K562 (cell line): ENCODE results near the gene DNASE1L2. TPM values are rescaled to one million over a fixed set of nuclear protein-coding genes. Genes with fewer than 3 reads are reported as not detected.
"Not testable (repeated sequence)": the region's sequence is repeated elsewhere in the genome, so short reads cannot be mapped to it uniquely, and the experiment has no call there.

Experiments used
- ATAC-seq: fragments of 200-7000 bp; cut with Tn5 transposase; 3 replicates; pipeline ENCODE4 v1.9.1; 2020; ENCODE audit warnings: moderate library complexity
- BruUV-seq: library from RNA; stranded (reverse); fragments of 400-500 nt; replicated peaks from 2 replicates; lab custom pipeline; 2021; lab: Mats Ljungman, UMichigan
- CTCF ChIA-PET: fragments of 300-600 bp; formaldehyde crosslinking; extraction: SDS; loops from one replicate; lab custom pipeline; 2021; ENCODE audit warnings: low intra/inter-chr PET ratio; lab: Yijun Ruan, JAX
- POLR2A ChIA-PET: fragments of 300-600, 350-650 bp; sonication (Branson Sonifier 250); formaldehyde crosslinking; extraction: SDS; loops from one replicate; lab custom pipeline; 2021; ENCODE audit warnings: antibody characterized with exemption, inconsistent platforms; lab: Yijun Ruan, JAX
- DNase-seq, 4 experiments: peaks; one replicate each; pipeline versions ENCODE4 v3.0.0 to v3.0.0-alpha.2; 2011 to 2018; ENCODE audit warnings: low spot score in 3 of 4, mixed read lengths in 3 of 4; ENCODE audit errors: extremely low read depth in 1 of 4
- FAIRE-seq: peaks from 2 replicates; lab custom pipeline; 2011; peaks lifted over from hg19 to GRCh38; lab: Jason Lieb, UNC
- H2AFZ ChIP-seq: 2 replicates; pipeline ENCODE4 v1.6.0; 2011; ENCODE audit warnings: low read depth, low read length, control low read depth, inconsistent platforms
- H3K27ac ChIP-seq: fragments of 200-600 bp; 3 replicates; pipeline ENCODE4 v1.8.0; 2011; ENCODE audit warnings: low read depth, mild to moderate bottlenecking, control low read depth, inconsistent platforms, low read length, moderate library complexity, mixed read lengths; ENCODE audit errors: extremely low read depth
- H3K27me3 ChIP-seq, 2 experiments: fragments of 300-600 bp in 1 of 2; 2 replicates in 1 of 2; 3 replicates in 1 of 2; pipeline versions ENCODE4 v1.6.0 to v1.8.0; 2011; ENCODE audit warnings: inconsistent platforms in 2 of 2, low read length in 2 of 2, mild to moderate bottlenecking in 1 of 2, mixed read lengths in 1 of 2, moderate library complexity in 1 of 2; ENCODE audit not compliant: control insufficient read depth in 2 of 2, insufficient read depth in 2 of 2
- H3K36me3 ChIP-seq: fragments of 300-600 bp; 3 replicates; pipeline ENCODE4 v1.8.0; 2011; ENCODE audit warnings: mild to moderate bottlenecking, low read length, inconsistent platforms; ENCODE audit not compliant: control insufficient read depth, insufficient read depth
- H3K4me1 ChIP-seq, 2 experiments: fragments of 200-600 bp in 1 of 2; replicated peaks in 1 of 2; 2 replicates in 1 of 2; 3 replicates in 1 of 2; pipeline versions ENCODE4 v1.5.1 to v1.8.0; 2011; ENCODE audit warnings: inconsistent platforms in 2 of 2, low read length in 2 of 2, mild to moderate bottlenecking in 1 of 2, mixed read lengths in 1 of 2, moderate library complexity in 1 of 2; ENCODE audit not compliant: control insufficient read depth in 2 of 2, insufficient read depth in 2 of 2
- H3K4me2 ChIP-seq: 2 replicates; pipeline ENCODE4 v1.6.1; 2011; ENCODE audit warnings: low read length, control low read depth, inconsistent platforms, mixed read lengths; ENCODE audit not compliant: insufficient read depth
- H3K4me3 ChIP-seq: fragments of 200-600 bp; sonication (generic), shearing (Covaris generic); 2 replicates; pipeline ENCODE4 v1.5.1; 2016; ENCODE audit warnings: control low read depth, inconsistent platforms
- H3K79me2 ChIP-seq: fragments of 200-600 bp; 3 replicates; pipeline ENCODE4 v1.8.0; 2011; ENCODE audit warnings: low read length, inconsistent platforms; ENCODE audit not compliant: control insufficient read depth, insufficient read depth
- H3K9ac ChIP-seq, 2 experiments: 2 replicates each; pipeline versions ENCODE4 v1.6.0 to v1.6.1; 2011; ENCODE audit warnings: low read depth in 2 of 2, low read length in 2 of 2, control low read depth in 1 of 2, inconsistent platforms in 1 of 2, mild to moderate bottlenecking in 1 of 2, mixed read lengths in 1 of 2; ENCODE audit not compliant: insufficient read depth in 1 of 2
- H3K9me1 ChIP-seq: one replicate; pipeline ENCODE4 v1.6.0; 2011; ENCODE audit warnings: inconsistent platforms, mild to moderate bottlenecking, low read length, moderate library complexity; ENCODE audit not compliant: control insufficient read depth, insufficient read depth
- H3K9me3 ChIP-seq: replicated peaks from 2 replicates; pipeline ENCODE4 v1.5.1; 2011; ENCODE audit warnings: low read depth, low read length, inconsistent platforms; ENCODE audit not compliant: control insufficient read depth, insufficient read depth
- H4K20me1 ChIP-seq: replicated peaks from 2 replicates; pipeline ENCODE4 v1.6.1; 2011; ENCODE audit warnings: low read length, inconsistent platforms, mixed read lengths; ENCODE audit not compliant: control insufficient read depth, insufficient read depth
- BRCA1 ChIP-seq, 2 experiments: fragments of 450-650 bp in 1 of 2; sonication (generic) in 1 of 2; formaldehyde crosslinking in 1 of 2; IDR thresholded peaks; 2 replicates each; pipeline versions ENCODE4 v1.5.0 to v1.6.1; 2017 to 2020; ENCODE audit warnings: mild to moderate bottlenecking in 1 of 2, missing genetic modification reagents in 1 of 2
- ETV5 ChIP-seq: sonication (generic); formaldehyde crosslinking; IDR thresholded peaks from 2 replicates; pipeline ENCODE4 v1.4.0; 2020; ENCODE audit warnings: low read depth, mild to moderate bottlenecking, missing genetic modification reagents
- HNRNPL ChIP-seq: fragments of 200-400 bp; formaldehyde crosslinking; IDR thresholded peaks from 2 replicates; pipeline ENCODE4 v1.6.1; 2017; ENCODE audit warnings: low read depth, mild to moderate bottlenecking, low read length
- MYBL2 ChIP-seq, 2 experiments: fragments of 450-650 bp in 1 of 2; sonication (generic) in 1 of 2; formaldehyde crosslinking in 1 of 2; IDR thresholded peaks; 2 replicates each; pipeline versions ENCODE4 v1.6.1 to v1.8.1; 2017 to 2022; ENCODE audit warnings: borderline replicate concordance in 1 of 2, inconsistent platforms in 1 of 2, low read depth in 1 of 2, mild to moderate bottlenecking in 1 of 2, missing genetic modification reagents in 1 of 2, moderate library complexity in 1 of 2
- RBM25 ChIP-seq: fragments of 200-400 bp; formaldehyde crosslinking; IDR thresholded peaks from 2 replicates; pipeline ENCODE4 v1.6.1; 2018; ENCODE audit warnings: low read length, low read depth, moderate library complexity; ENCODE audit not compliant: severe bottlenecking
- ZC3H4 ChIP-seq: sonication (generic); formaldehyde crosslinking; IDR thresholded peaks from 2 replicates; pipeline ENCODE4 v1.9.0; 2021; ENCODE audit warnings: missing genetic modification reagents, borderline replicate concordance
- WGBS: fragments of 100-300 bp; shearing (Covaris generic); methylation state at CpG from one replicate; pipeline ENCODE4 v1.1.6; 2016; ENCODE audit warnings: low coverage, mixed read lengths; ENCODE audit not compliant: insufficient coverage; ENCODE audit errors: missing lambda C conversion rate; 5-methylcytosine and 5-hydroxymethylcytosine counted together
- in situ Hi-C: fragments of 300-500 bp; cut with MboI; formaldehyde crosslinking; loops from 4 replicates; pipeline ENCODE4 v1.15.0; 2018; ENCODE audit warnings: inconsistent platforms, mixed read lengths
- intact Hi-C: fragments of 100-400 bp; cut with micrococcal nuclease; formaldehyde crosslinking; loops from 2 replicates; pipeline ENCODE4 v1.14.2; 2022
- polyA plus RNA-seq, 8 experiments: library from polyadenylated mRNA; depleted of rRNA in 4 of 8; stranded (reverse) in 5 of 8; unstranded in 3 of 8; fragments of >200 nt; fragmentation: Nextera tagmentation in 2 of 8; fragmentation: Illumina TruSeq in 1 of 8; extraction: Ambion mirVana in 2 of 8; extraction: Trizol in 1 of 8; gene quantifications; 2 replicates each; pipeline versions ENCODE4 v1.2.1 to v1.2.3, GENCODE V29; 2011 to 2014; ENCODE audit warnings: inconsistent platforms in 1 of 8, missing spikeins in 1 of 8
- total RNA-seq, 7 experiments: library from RNA; depleted of rRNA in 6 of 7; stranded (reverse); fragments of >200 nt in 6 of 7; fragmentation: Illumina TruSeq in 2 of 7; extraction: Trizol in 2 of 7; gene quantifications; 2 replicates each; pipeline versions ENCODE4 v1.2.1 to v1.2.3, GENCODE V29; 2011 to 2021; ENCODE audit warnings: low replicate concordance in 1 of 7
- TF ChIP-seq, protein P1 (sequence below), 2 experiments: IDR thresholded peaks; 2 replicates each; pipeline ENCODE4 v1.6.1; 2012; ENCODE audit warnings: improper control_type of control experiment in 2 of 2, low read depth in 2 of 2, low read length in 2 of 2, borderline replicate concordance in 1 of 2
- TF ChIP-seq, protein P2 (sequence below), 3 experiments: fragments of 200-800 bp in 1 of 3; fragments of 250-450 bp in 1 of 3; fragments of 450-650 bp in 1 of 3; sonication (Bioruptor Pico) in 1 of 3; sonication (Bioruptor generic) in 1 of 3; formaldehyde crosslinking in 1 of 3; IDR thresholded peaks; 2 replicates each; pipeline versions ENCODE4 v1.6.1 to v1.8.0; 2016 to 2022; ENCODE audit warnings: mild to moderate bottlenecking in 2 of 3, missing genetic modification characterization in 2 of 3, missing compliant biosample characterization in 1 of 3, moderate library complexity in 1 of 3
- TF ChIP-seq, protein P3 (sequence below): sonication (generic); formaldehyde crosslinking; IDR thresholded peaks from 2 replicates; pipeline ENCODE4 v1.8.0; 2022; ENCODE audit warnings: mild to moderate bottlenecking, missing genetic modification reagents
- TF ChIP-seq, protein P4 (sequence below): sonication (generic); formaldehyde crosslinking; IDR thresholded peaks from 2 replicates; pipeline ENCODE4 v1.8.1; 2022; ENCODE audit warnings: missing genetic modification reagents

DNASE1L2 gene
- total and polyA plus RNA-seq, 9 of the 15 experiments (the other 6 are each of a cell fraction or from before 2014, with no cell fraction given): 0.08 to 2.7 (median 1.7) TPM; not detected in 1

DNA sequence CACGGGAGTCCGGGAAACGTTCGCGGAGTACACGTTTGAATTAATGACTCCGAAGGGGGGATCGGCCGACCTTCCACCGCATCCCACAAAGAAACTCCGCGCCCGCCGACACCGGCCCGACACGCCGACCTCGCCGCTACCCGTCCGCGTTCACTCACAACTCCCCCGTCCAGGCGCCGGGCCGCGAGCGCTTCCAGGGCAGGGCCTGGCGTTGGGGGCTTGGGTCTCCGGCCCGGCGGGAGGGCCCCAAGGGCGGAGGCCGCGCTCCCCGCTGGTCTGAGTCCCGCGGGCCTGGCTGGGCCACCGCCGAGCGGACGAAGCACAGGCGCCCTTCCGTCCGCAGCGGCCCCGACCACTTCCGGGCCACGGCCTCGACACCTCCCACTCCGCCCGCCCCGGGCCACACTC lies 31.3 kb downstream of the DNASE1L2 start:
- Histone ChIP-seq H3K79me2 (peaks cover 79% of the 10 kb centered on the region), H2AFZ (peak overlapping the region; percentile 99), H3K4me2 (peak overlapping the region; percentile 92; the same call in 1 of the 2 replicates), H3K4me3 (peak overlapping the region; percentile 79), H4K20me1 (peaks cover 27% of the 10 kb centered on the region), H3K36me3 (peaks cover 43% of the 10 kb centered on the region), H3K27ac (peak overlapping the region; percentile 98), H3K9ac (peak overlapping the region; percentile 88 to 100), H3K4me1 (peaks cover 13 to 55% of the 10 kb centered on the region in 2 experiments; a peak in 4 of 5 replicates)
- DNase-seq (peak in 3 of 4 experiments; percentile 65 to 72 (median 66)), ATAC-seq (peak; percentile 85)
- FAIRE-seq; CTCF ChIA-PET; H3K27me3 ChIP-seq; BruUV-seq; in situ Hi-C loops; H3K9me1 ChIP-seq; POLR2A ChIA-PET; H3K9me3 ChIP-seq; TF ChIP-seq MYBL2 (IDR thresholded peaks at IDR 0.05; ENCODE audit: low read depth); BRCA1 (IDR thresholded peaks at IDR 0.05): not testable (repeated sequence)
- intact Hi-C loops: loop anchor here (5.0 kb wide), 1 partner anchor 245 kb away; no protein-coding TSS in a partner anchor
- under 1% methylated on average over 24 of the region's 54 CpGs for WGBS
- TF ChIP-seq, protein P1, sequence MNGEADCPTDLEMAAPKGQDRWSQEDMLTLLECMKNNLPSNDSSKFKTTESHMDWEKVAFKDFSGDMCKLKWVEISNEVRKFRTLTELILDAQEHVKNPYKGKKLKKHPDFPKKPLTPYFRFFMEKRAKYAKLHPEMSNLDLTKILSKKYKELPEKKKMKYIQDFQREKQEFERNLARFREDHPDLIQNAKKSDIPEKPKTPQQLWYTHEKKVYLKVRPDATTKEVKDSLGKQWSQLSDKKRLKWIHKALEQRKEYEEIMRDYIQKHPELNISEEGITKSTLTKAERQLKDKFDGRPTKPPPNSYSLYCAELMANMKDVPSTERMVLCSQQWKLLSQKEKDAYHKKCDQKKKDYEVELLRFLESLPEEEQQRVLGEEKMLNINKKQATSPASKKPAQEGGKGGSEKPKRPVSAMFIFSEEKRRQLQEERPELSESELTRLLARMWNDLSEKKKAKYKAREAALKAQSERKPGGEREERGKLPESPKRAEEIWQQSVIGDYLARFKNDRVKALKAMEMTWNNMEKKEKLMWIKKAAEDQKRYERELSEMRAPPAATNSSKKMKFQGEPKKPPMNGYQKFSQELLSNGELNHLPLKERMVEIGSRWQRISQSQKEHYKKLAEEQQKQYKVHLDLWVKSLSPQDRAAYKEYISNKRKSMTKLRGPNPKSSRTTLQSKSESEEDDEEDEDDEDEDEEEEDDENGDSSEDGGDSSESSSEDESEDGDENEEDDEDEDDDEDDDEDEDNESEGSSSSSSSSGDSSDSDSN (IDR thresholded peaks at IDR 0.05; ENCODE audit: borderline replicate concordance in 1 of 2, low read depth in 2 of 2, low read length in 2 of 2): 0 out of 4 replicates have a peak, but pooled peaks of 1 of the 2 experiments have one; percentile 49
- TF ChIP-seq, protein P2, sequence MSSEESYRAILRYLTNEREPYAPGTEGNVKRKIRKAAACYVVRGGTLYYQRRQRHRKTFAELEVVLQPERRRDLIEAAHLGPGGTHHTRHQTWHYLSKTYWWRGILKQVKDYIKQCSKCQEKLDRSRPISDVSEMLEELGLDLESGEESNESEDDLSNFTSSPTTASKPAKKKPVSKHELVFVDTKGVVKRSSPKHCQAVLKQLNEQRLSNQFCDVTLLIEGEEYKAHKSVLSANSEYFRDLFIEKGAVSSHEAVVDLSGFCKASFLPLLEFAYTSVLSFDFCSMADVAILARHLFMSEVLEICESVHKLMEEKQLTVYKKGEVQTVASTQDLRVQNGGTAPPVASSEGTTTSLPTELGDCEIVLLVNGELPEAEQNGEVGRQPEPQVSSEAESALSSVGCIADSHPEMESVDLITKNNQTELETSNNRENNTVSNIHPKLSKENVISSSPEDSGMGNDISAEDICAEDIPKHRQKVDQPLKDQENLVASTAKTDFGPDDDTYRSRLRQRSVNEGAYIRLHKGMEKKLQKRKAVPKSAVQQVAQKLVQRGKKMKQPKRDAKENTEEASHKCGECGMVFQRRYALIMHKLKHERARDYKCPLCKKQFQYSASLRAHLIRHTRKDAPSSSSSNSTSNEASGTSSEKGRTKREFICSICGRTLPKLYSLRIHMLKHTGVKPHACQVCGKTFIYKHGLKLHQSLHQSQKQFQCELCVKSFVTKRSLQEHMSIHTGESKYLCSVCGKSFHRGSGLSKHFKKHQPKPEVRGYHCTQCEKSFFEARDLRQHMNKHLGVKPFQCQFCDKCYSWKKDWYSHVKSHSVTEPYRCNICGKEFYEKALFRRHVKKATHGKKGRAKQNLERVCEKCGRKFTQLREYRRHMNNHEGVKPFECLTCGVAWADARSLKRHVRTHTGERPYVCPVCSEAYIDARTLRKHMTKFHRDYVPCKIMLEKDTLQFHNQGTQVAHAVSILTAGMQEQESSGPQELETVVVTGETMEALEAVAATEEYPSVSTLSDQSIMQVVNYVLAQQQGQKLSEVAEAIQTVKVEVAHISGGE (CRISPR knock-in tag; IDR thresholded peaks at IDR 0.05): peak; percentile 20 to 85 (median 61); a peak in 3 of 6 replicates
- 0 out of 2 replicates have a peak, but pooled peaks have one; percentile 47 for TF ChIP-seq HNRNPL
- TF ChIP-seq, protein P3, sequence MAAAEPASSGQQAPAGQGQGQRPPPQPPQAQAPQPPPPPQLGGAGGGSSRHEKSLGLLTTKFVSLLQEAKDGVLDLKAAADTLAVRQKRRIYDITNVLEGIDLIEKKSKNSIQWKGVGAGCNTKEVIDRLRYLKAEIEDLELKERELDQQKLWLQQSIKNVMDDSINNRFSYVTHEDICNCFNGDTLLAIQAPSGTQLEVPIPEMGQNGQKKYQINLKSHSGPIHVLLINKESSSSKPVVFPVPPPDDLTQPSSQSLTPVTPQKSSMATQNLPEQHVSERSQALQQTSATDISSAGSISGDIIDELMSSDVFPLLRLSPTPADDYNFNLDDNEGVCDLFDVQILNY: peak; percentile 53; the same call in 1 of the 2 replicates
- peak; percentile 41 for TF ChIP-seq RBM25
- TF ChIP-seq MYBL2 (CRISPR knock-in tag; IDR thresholded peaks at IDR 0.05; ENCODE audit: borderline replicate concordance): peak; percentile 16; the same call in 1 of the 2 replicates
- TF ChIP-seq ETV5 (CRISPR knock-in tag): peak; percentile 65; the same call in 1 of the 2 replicates
- TF ChIP-seq ZC3H4 (CRISPR knock-in tag): 0 out of 2 replicates have a peak, but pooled peaks have one; percentile 42
- TF ChIP-seq, protein P4, sequence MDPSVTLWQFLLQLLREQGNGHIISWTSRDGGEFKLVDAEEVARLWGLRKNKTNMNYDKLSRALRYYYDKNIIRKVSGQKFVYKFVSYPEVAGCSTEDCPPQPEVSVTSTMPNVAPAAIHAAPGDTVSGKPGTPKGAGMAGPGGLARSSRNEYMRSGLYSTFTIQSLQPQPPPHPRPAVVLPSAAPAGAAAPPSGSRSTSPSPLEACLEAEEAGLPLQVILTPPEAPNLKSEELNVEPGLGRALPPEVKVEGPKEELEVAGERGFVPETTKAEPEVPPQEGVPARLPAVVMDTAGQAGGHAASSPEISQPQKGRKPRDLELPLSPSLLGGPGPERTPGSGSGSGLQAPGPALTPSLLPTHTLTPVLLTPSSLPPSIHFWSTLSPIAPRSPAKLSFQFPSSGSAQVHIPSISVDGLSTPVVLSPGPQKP (CRISPR knock-in tag): 0 out of 2 replicates have a peak, but pooled peaks have one; percentile 41
- 0 out of 2 replicates have a peak, but pooled peaks have one; percentile 33 for TF ChIP-seq BRCA1 (CRISPR knock-in tag; IDR thresholded peaks at IDR 0.05)
